Measurements from ENCODE around the gene PTPN12. TPM values are rescaled to one million over a fixed set of nuclear protein-coding genes. Genes with fewer than 3 reads are reported as not detected.

The PTPN12 gene
- total and polyA plus RNA-seq, 2 of the 4 experiments (the other 2 are of a cell fraction) = 24.7 to 31.0 TPM

DNA sequence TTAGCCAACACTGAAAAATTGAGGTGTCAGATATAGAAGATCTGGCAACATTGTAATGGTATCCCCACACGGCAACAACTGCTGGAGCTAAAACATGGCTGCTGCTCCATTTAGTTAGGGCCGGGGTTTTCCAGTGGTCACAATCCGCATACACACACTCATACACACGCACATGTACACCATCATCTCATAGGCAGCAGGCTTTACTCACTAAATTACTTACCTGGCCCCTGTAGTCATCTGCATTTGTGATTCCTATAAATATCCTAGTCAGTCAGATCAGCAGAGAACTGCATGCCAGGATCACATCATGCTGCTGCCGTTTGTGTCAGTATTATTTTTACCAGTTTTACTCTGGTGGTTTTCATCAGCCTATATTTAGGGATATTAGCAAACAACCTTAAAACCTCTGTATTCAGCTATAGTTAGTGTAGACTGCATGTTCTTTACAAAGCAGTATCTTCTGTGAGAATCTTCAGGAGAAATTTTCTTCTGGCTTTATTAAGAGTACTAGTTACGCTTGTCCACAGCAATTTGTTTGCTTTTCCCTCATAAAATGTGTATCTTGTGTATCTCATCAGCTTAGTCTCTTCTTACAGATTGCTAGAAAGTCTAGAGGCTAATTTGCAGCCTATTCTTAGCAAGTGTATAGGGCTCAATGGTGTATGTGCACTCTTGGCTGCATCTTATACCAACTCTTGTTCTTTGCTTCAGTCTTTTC lies 38.3 kb upstream of the PTPN12 start:
- Histone ChIP-seq H2BK120ac (ENCODE audit: low read depth, low read length) (no peak overlapping the region), H3K23ac (ENCODE audit: low read depth, low read length) (no peak overlapping the region), H2BK20ac (ENCODE audit: low read depth, low read length) (no peak overlapping the region), H3K18ac (ENCODE audit: low read depth, low read length) (no peak overlapping the region), H4K8ac (ENCODE audit: low read depth in 2 of 2, low read length in 2 of 2) (no peak overlapping the region), H3K56ac (ENCODE audit: extremely low read depth, insufficient read depth, low read length) (no peak overlapping the region), H2AK5ac (ENCODE audit: low read depth, low read length) (no peak overlapping the region), H3K9me3 (ENCODE audit: control insufficient read depth, insufficient read depth, low read length) (peaks cover 6% of the 10 kb centered on the region; the same call in 1 of the 2 replicates), H3K9ac (ENCODE audit: low read depth, low read length) (no peak overlapping the region), H3K79me1 (ENCODE audit: low read depth in 1 of 2, low read length in 2 of 2) (no peaks in the 10 kb centered on the region), H2AFZ (replicated peaks; ENCODE audit: low read length, poor library complexity) (no peak overlapping the region), H3K4ac (ENCODE audit: low read depth, low read length) (no peak overlapping the region), H3K4me2 (ENCODE audit: low read depth, low read length) (no peak overlapping the region), H2BK15ac (ENCODE audit: low read depth, low read length) (no peak overlapping the region), H4K20me1 (ENCODE audit: insufficient read depth, low read length) (no peaks in the 10 kb centered on the region), H3K4me3 (ENCODE audit: insufficient read depth, low read depth, low read length) (no peak overlapping the region), H3K36me3 (ENCODE audit: control insufficient read depth, insufficient read depth, low read length) (no peaks in the 10 kb centered on the region), H3K9me1 (ENCODE audit: insufficient read depth, low read length) (no peaks in the 10 kb centered on the region), H3K14ac (replicated peaks; ENCODE audit: low read depth, low read length) (no peak overlapping the region), H4K5ac (ENCODE audit: low read depth, low read length) (no peak overlapping the region), H3K27me3 (ENCODE audit: control insufficient read depth, insufficient read depth, low read length) (no peaks in the 10 kb centered on the region), H3K27ac (ENCODE audit: insufficient read depth, low read length) (no peak overlapping the region), H2AK9ac (replicated peaks; ENCODE audit: low read depth, low read length, poor library complexity) (no peak overlapping the region), H4K91ac (ENCODE audit: insufficient read depth, low read depth, low read length) (no peak overlapping the region), H2BK5ac (ENCODE audit: low read depth, low read length, poor library complexity, severe bottlenecking) (no peak overlapping the region), H3K4me1 (ENCODE audit: control insufficient read depth, insufficient read depth, low read length) (no peaks in the 10 kb centered on the region)
- WGBS, 2 experiments (ENCODE audit: extremely low coverage in 2 of 2, insufficient read length in 1 of 2) = 90% methylated on average over 2 of the region's 6 CpGs; no CpG with 5 or more reads in 1 of the 2 experiments
- no TSS peak for BruUV-seq (replicated peaks)
- ChIA-PET CTCF (no interaction called here), POLR2A (ENCODE audit: unreplicated experiment) (no interaction called here)
- TF ChIP-seq CHD1 (IDR thresholded peaks at IDR 0.05; ENCODE audit: low read depth, low read length) = no peak
- TF ChIP-seq FOS (IDR thresholded peaks at IDR 0.05; ENCODE audit: low read depth, low read length) = no peak
- no peak for TF ChIP-seq RFX5 (IDR thresholded peaks at IDR 0.05; ENCODE audit: low read depth, low read length)
- DNase-seq (no peak), ATAC-seq (ENCODE audit: low read depth) (no peak)
- intact Hi-C loops (cut with micrococcal nuclease) = no loop called here
- dilution Hi-C loops (cut with HindIII; ENCODE audit: low sequenced_read_pairs, unreplicated experiment) = no loop called here
- in situ Hi-C loops (cut with MboI; ENCODE audit: low sequenced_read_pairs) = no loop called here

All from IMR-90 (cell line).